SK-N-SH treated with all-trans-retinoic acid at 6 μM for 48 hours (cell line): ENCODE measurements around the gene SOX5.

Experiments
- ARNTL ChIP-seq: fragments of 450-650 bp; formaldehyde crosslinking; IDR thresholded peaks from 2 replicates; pipeline ENCODE4 v1.5.0; 2020; ENCODE audit warnings: low read depth, mild to moderate bottlenecking, moderate library complexity, borderline replicate concordance
- CREB5 ChIP-seq: fragments of 250-450 bp; sonication (Bioruptor Pico); IDR thresholded peaks from 2 replicates; pipeline ENCODE4 v1.5.1; 2020; ENCODE audit warnings: low read depth, mild to moderate bottlenecking, moderate library complexity
- CSDC2 ChIP-seq: fragments of 250-450 bp; sonication (Bioruptor Pico); IDR thresholded peaks from 2 replicates; pipeline ENCODE4 v1.5.0; 2020; ENCODE audit warnings: mild to moderate bottlenecking, moderate library complexity
- ESRRG ChIP-seq: fragments of 250-450 bp; sonication (Bioruptor Pico); IDR thresholded peaks from 2 replicates; pipeline ENCODE4 v1.6.1; 2021; ENCODE audit warnings: mild to moderate bottlenecking
- PATZ1 ChIP-seq: fragments of 250-450 bp; sonication (Bioruptor Pico); IDR thresholded peaks from 2 replicates; pipeline ENCODE4 v1.8.0; 2020; ENCODE audit warnings: mild to moderate bottlenecking, moderate library complexity, borderline replicate concordance
- RARB ChIP-seq: fragments of 250-450 bp; sonication (Bioruptor Pico); IDR thresholded peaks from 2 replicates; pipeline ENCODE4 v1.8.0; 2021; ENCODE audit warnings: mild to moderate bottlenecking, moderate library complexity
- SNAI2 ChIP-seq: fragments of 250-450 bp; sonication (Bioruptor Pico); IDR thresholded peaks from 2 replicates; pipeline ENCODE4 v1.5.0; 2020; ENCODE audit warnings: mild to moderate bottlenecking, moderate library complexity
- TCF4 ChIP-seq: fragments of 250-450 bp; sonication (Bioruptor Pico); IDR thresholded peaks from 2 replicates; pipeline ENCODE4 v1.8.0; 2021; ENCODE audit warnings: mild to moderate bottlenecking, moderate library complexity, borderline replicate concordance
- TOX ChIP-seq: fragments of 250-450 bp; sonication (Bioruptor Pico); IDR thresholded peaks from 2 replicates; pipeline ENCODE4 v1.8.0; 2021; ENCODE audit warnings: mild to moderate bottlenecking, moderate library complexity, borderline replicate concordance
- ZFP3 ChIP-seq: fragments of 250-450 bp; sonication (Bioruptor Pico); IDR thresholded peaks from 2 replicates; pipeline ENCODE4 v1.5.0; 2020; ENCODE audit warnings: mild to moderate bottlenecking, moderate library complexity
- ZNF8 ChIP-seq: fragments of 450-650 bp; formaldehyde crosslinking; IDR thresholded peaks from 2 replicates; pipeline ENCODE4 v1.5.0; 2020; ENCODE audit warnings: mild to moderate bottlenecking, moderate library complexity

GRCh38 chr12:23945249-23945648, 4.2 kb downstream of the SOX5 start:
- TF ChIP-seq RARB (CRISPR knock-in tag), result no peak
- TF ChIP-seq CSDC2 (CRISPR knock-in tag), result no peak
- TF ChIP-seq ARNTL (CRISPR knock-in tag), result no peak
- TF ChIP-seq PATZ1 (CRISPR knock-in tag), result no peak
- no peak for TF ChIP-seq ZNF8
- TF ChIP-seq TOX (CRISPR knock-in tag), result no peak
- TF ChIP-seq ESRRG (CRISPR knock-in tag), result no peak
- no peak for TF ChIP-seq ZFP3
- no peak for TF ChIP-seq SNAI2
- TF ChIP-seq CREB5 (CRISPR knock-in tag), result no peak
- no peak for TF ChIP-seq TCF4 (CRISPR knock-in tag)
